HCT116 (cell line): Measurements from ENCODE around the gene COL18A1. TPM values are rescaled to one million over a fixed set of nuclear protein-coding genes. Genes with fewer than 3 reads are reported as not detected.
A peak's percentile ranks its signal among the peaks of the same experiment; 100 is the strongest.

Source experiments
- ATAC-seq: fragments of 200-7000 bp; cut with Tn5 transposase; 2 replicates; pipeline ENCODE4 v1.9.1; 2020; ENCODE audit warnings: mild to moderate bottlenecking, moderate library complexity
- BruUV-seq: library from RNA; stranded (reverse); fragments of 400-500 nt; replicated peaks from 2 replicates; lab custom pipeline; 2021; lab: Mats Ljungman, UMichigan
- CTCF ChIA-PET: fragments of 300-600 bp; sonication (Branson Sonifier 250); formaldehyde crosslinking; loops from one replicate; lab custom pipeline; 2021; ENCODE audit warnings: antibody characterized with exemption; lab: Charles Lee
- POLR2A ChIA-PET: fragments of 300-600, 350-600 bp; sonication (Branson Sonifier 250); formaldehyde crosslinking; loops from one replicate; lab custom pipeline; 2021; ENCODE audit warnings: antibody characterized with exemption; lab: Charles Lee
- RAD21 ChIA-PET, 2 experiments: fragments of 300-600 bp; sonication (Branson Sonifier 250); formaldehyde crosslinking; loops; one replicate each; lab custom pipeline; 2023; ENCODE audit warnings: low total read pairs in 2 of 2; ENCODE audit not compliant: uncharacterized antibody in 2 of 2, unreplicated experiment in 2 of 2, low non-redundant PET in 1 of 2; lab: Charles Lee
- DNase-seq: peaks from one replicate; pipeline ENCODE4 v3.0.0-alpha.2; 2010; ENCODE audit warnings: low read depth, low spot score
- H2AFZ ChIP-seq: fragments of 200-600 bp; shearing (Covaris generic), sonication (generic); 2 replicates; pipeline ENCODE4 v1.6.1; 2017; ENCODE audit warnings: low read depth, mixed run types, mixed read lengths, antibody characterized with exemption, low read length; ENCODE audit not compliant: poor library complexity, severe bottlenecking
- H3K27ac ChIP-seq: 2 replicates; pipeline ENCODE4 v1.5.1; 2012; ENCODE audit warnings: low read depth, low read length
- H3K27me3 ChIP-seq: fragments of 200-600 bp; sonication (generic); 2 replicates; pipeline ENCODE4 v1.6.1; 2016; ENCODE audit warnings: mixed run types, low read length, mixed read lengths; ENCODE audit not compliant: insufficient read depth
- H3K36me3 ChIP-seq, 2 experiments: fragments of 200-500 bp in 1 of 2; fragments of 200-600 bp in 1 of 2; sonication (Bioruptor generic) in 1 of 2; sonication (generic) in 1 of 2; 2 replicates each; pipeline versions ENCODE4 v1.5.1 to v1.6.1; 2014 to 2016; ENCODE audit warnings: low read length in 2 of 2, inconsistent platforms in 1 of 2, mixed read lengths in 1 of 2, mixed run types in 1 of 2; ENCODE audit not compliant: insufficient read depth in 2 of 2, control insufficient read depth in 1 of 2
- H3K4me1 ChIP-seq, 2 experiments: fragments of 200-600 bp in 1 of 2; sonication (generic) in 1 of 2; 2 replicates each; pipeline versions ENCODE4 v1.5.1 to v1.6.1; 2012 to 2017; ENCODE audit warnings: low read length in 2 of 2, inconsistent platforms in 1 of 2, mild to moderate bottlenecking in 1 of 2, mixed read lengths in 1 of 2, mixed run types in 1 of 2, moderate library complexity in 1 of 2; ENCODE audit not compliant: insufficient read depth in 2 of 2, control insufficient read depth in 1 of 2
- H3K4me2 ChIP-seq: fragments of 200-600 bp; sonication (generic); 2 replicates; pipeline ENCODE4 v1.6.1; 2017; ENCODE audit warnings: mixed run types, low read length, mixed read lengths
- H3K4me3 ChIP-seq, 2 experiments: fragments of 200-600 bp in 1 of 2; sonication (generic) in 1 of 2; replicated peaks in 1 of 2; 2 replicates each; pipeline ENCODE4 v1.5.1; 2011 to 2016; ENCODE audit warnings: low read length in 2 of 2, control low read depth in 1 of 2, low read depth in 1 of 2, mild to moderate bottlenecking in 1 of 2, mixed read lengths in 1 of 2, mixed run types in 1 of 2
- H3K79me2 ChIP-seq: fragments of 200-600 bp; sonication (generic); 2 replicates; pipeline ENCODE4 v1.6.1; 2017; ENCODE audit warnings: mild to moderate bottlenecking, mixed run types, low read length, moderate library complexity, mixed read lengths; ENCODE audit not compliant: insufficient read depth
- H3K9ac ChIP-seq: fragments of 200-600 bp; sonication (generic); 2 replicates; pipeline ENCODE4 v1.6.1; 2016; ENCODE audit warnings: low read length, mixed read lengths
- H3K9me2 ChIP-seq: fragments of 200-600 bp; sonication (generic), shearing (Covaris generic); 2 replicates; pipeline ENCODE4 v1.6.1; 2017; ENCODE audit warnings: mixed run types, mild to moderate bottlenecking, moderate library complexity; ENCODE audit not compliant: insufficient read depth
- H3K9me3 ChIP-seq, 2 experiments: fragments of 200-500 bp in 1 of 2; fragments of 200-600 bp in 1 of 2; sonication (Bioruptor generic) in 1 of 2; sonication (generic) in 1 of 2; 2 replicates each; pipeline ENCODE4 v1.6.1; 2014 to 2017; ENCODE audit warnings: low read length in 2 of 2, mixed read lengths in 2 of 2, inconsistent platforms in 1 of 2, low read depth in 1 of 2, mild to moderate bottlenecking in 1 of 2, mixed run types in 1 of 2, moderate library complexity in 1 of 2; ENCODE audit not compliant: control insufficient read depth in 1 of 2, insufficient read depth in 1 of 2
- H4K20me1 ChIP-seq: fragments of 200-600 bp; sonication (generic), shearing (Covaris generic); 2 replicates; pipeline ENCODE4 v1.6.1; 2017; ENCODE audit warnings: mixed run types, mild to moderate bottlenecking, moderate library complexity; ENCODE audit not compliant: insufficient read depth
- CEBPB ChIP-seq: IDR thresholded peaks from 2 replicates; pipeline ENCODE4 v1.6.1; 2012; ENCODE audit warnings: low read depth
- EGR1 ChIP-seq: IDR thresholded peaks from 2 replicates; pipeline ENCODE4 v1.6.1; 2012; ENCODE audit warnings: low read depth
- ELF1 ChIP-seq: IDR thresholded peaks from 2 replicates; pipeline ENCODE4 v1.6.1; 2012; ENCODE audit warnings: low read depth, borderline replicate concordance
- EZH2 ChIP-seq: fragments of 200-600 bp; sonication (generic); IDR thresholded peaks from 2 replicates; pipeline ENCODE4 v1.6.1; 2017; ENCODE audit warnings: antibody characterized with exemption, mixed run types
- FOSL1 ChIP-seq: IDR thresholded peaks from 2 replicates; pipeline ENCODE4 v1.6.1; 2012; ENCODE audit warnings: low read depth
- JUND ChIP-seq: IDR thresholded peaks from 2 replicates; pipeline ENCODE4 v1.6.1; 2012
- POLR2AphosphoS5 ChIP-seq: IDR thresholded peaks from 2 replicates; pipeline ENCODE4 v1.6.1; 2011; ENCODE audit warnings: mild to moderate bottlenecking, low read depth, low read length, moderate library complexity
- SRF ChIP-seq: IDR thresholded peaks from 2 replicates; pipeline ENCODE4 v1.6.1; 2012; ENCODE audit warnings: low read depth
- TCF7L2 ChIP-seq: IDR thresholded peaks from 2 replicates; pipeline ENCODE4 v1.7.0; 2011; ENCODE audit warnings: borderline replicate concordance, inconsistent platforms; ENCODE audit not compliant: insufficient read depth, insufficient read length; ENCODE audit errors: extremely low read depth
- YY1 ChIP-seq: IDR thresholded peaks from 2 replicates; pipeline ENCODE4 v1.6.1; 2011; ENCODE audit warnings: low read length, low read depth, moderate library complexity, mild to moderate bottlenecking; ENCODE audit not compliant: insufficient replicate concordance; ENCODE audit errors: extremely low read depth
- ZFX ChIP-seq: fragments of 450-650 bp; IDR thresholded peaks from 2 replicates; pipeline ENCODE4 v1.6.1; 2017
- ZNF274 ChIP-seq: fragments of 200-500 bp; sonication (Bioruptor generic); IDR thresholded peaks from 2 replicates; pipeline ENCODE4 v1.6.1; 2014; ENCODE audit warnings: mild to moderate bottlenecking, low read depth, low read length, inconsistent platforms
- intact Hi-C: fragments of 100-400 bp; cut with micrococcal nuclease; formaldehyde crosslinking; loops from 2 replicates; pipeline ENCODE4 v1.10.0; 2022
- total RNA-seq: library from RNA; stranded (reverse); gene quantifications from one replicate; pipeline ENCODE4 v1.2.1, GENCODE V29; 2021; ENCODE audit not compliant: unreplicated experiment
- TF ChIP-seq, protein P1 (sequence below), 3 experiments: fragments of 200-600 bp in 1 of 3; sonication (generic) in 1 of 3; IDR thresholded peaks in 2 of 3; conservative IDR thresholded peaks in 1 of 3; 2 replicates each; pipeline ENCODE4 v1.5.1; 2012 to 2017; ENCODE audit warnings: low read depth in 2 of 3, low read length in 2 of 3, antibody characterized with exemption in 1 of 3, borderline replicate concordance in 1 of 3, control low read depth in 1 of 3, mild to moderate bottlenecking in 1 of 3, mixed read lengths in 1 of 3, mixed run types in 1 of 3, moderate library complexity in 1 of 3; ENCODE audit not compliant: insufficient read depth in 1 of 3
- TF ChIP-seq, protein P2 (sequence below): IDR thresholded peaks from 2 replicates; pipeline ENCODE4 v1.6.1; 2011; ENCODE audit warnings: mild to moderate bottlenecking, low read length, moderate library complexity; ENCODE audit not compliant: insufficient replicate concordance; ENCODE audit errors: extremely low read depth
- TF ChIP-seq, protein P3 (sequence below): IDR thresholded peaks from 2 replicates; pipeline ENCODE4 v1.6.1; 2012
- TF ChIP-seq, protein P4 (sequence below): IDR thresholded peaks from 2 replicates; pipeline ENCODE4 v1.6.1; 2012

COL18A1 gene
- total RNA-seq, 1 experiment from 2014 or later, result 59.5 TPM

DNA sequence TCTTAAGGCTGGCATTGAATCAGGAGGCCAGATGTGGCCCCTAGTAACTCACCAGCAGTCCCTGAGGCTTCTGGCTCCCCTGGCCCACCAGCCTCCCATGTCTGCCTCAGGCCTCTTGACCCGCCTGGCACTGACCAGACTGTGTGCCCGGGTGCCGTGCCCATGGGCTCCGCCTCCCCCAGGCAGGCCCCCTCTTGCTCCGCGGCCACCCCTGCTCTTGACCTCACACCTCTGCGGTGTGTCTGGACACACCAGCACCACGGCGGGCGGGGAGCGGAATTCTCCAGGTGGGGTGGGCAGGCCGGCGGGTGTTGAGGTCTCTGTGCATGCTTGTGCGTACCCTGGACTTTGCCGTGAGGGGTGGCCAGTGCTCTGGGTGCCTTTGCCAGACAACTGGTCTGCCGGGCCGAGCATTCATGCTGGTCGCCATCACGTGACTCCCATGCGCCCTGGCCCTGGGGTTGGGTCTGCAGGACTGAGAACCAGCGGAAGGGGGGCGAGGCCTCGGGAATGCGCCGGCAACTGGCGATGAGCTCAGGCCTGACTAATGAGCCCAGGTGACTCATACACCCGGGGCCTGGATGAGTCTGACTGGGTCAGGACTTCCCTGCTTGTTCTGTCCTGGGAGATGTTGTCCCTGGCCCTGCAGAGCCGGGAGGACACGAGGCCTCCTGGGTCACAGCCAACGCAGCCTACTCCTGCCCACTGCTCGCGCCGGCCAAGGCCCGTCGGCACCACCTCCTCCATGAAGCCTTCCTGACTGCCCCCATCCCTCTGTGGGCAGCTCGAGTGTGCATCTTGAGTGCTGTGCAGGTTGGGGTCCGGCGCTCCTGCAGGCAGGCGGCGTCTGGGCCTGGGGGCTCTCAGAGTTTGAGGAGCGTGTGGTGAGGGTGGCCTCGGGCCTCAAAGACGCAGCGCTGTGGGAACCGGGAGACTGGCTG is 22.6 kb downstream of the COL18A1 start:
- peak; percentile 67 for DNase-seq
- ATAC-seq, result peak; percentile 94
- TF ChIP-seq YY1, result no peak
- no peak for TF ChIP-seq ELF1
- TF ChIP-seq, protein P1, sequence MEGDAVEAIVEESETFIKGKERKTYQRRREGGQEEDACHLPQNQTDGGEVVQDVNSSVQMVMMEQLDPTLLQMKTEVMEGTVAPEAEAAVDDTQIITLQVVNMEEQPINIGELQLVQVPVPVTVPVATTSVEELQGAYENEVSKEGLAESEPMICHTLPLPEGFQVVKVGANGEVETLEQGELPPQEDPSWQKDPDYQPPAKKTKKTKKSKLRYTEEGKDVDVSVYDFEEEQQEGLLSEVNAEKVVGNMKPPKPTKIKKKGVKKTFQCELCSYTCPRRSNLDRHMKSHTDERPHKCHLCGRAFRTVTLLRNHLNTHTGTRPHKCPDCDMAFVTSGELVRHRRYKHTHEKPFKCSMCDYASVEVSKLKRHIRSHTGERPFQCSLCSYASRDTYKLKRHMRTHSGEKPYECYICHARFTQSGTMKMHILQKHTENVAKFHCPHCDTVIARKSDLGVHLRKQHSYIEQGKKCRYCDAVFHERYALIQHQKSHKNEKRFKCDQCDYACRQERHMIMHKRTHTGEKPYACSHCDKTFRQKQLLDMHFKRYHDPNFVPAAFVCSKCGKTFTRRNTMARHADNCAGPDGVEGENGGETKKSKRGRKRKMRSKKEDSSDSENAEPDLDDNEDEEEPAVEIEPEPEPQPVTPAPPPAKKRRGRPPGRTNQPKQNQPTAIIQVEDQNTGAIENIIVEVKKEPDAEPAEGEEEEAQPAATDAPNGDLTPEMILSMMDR (IDR thresholded peaks at IDR 0.05 in 2 of 3, conservative IDR thresholded peaks at IDR 0.05 in 1 of 3; ENCODE audit: borderline replicate concordance in 1 of 3, insufficient read depth in 1 of 3, low read depth in 2 of 3, low read length in 2 of 3), result no peak
- TF ChIP-seq, protein P2, sequence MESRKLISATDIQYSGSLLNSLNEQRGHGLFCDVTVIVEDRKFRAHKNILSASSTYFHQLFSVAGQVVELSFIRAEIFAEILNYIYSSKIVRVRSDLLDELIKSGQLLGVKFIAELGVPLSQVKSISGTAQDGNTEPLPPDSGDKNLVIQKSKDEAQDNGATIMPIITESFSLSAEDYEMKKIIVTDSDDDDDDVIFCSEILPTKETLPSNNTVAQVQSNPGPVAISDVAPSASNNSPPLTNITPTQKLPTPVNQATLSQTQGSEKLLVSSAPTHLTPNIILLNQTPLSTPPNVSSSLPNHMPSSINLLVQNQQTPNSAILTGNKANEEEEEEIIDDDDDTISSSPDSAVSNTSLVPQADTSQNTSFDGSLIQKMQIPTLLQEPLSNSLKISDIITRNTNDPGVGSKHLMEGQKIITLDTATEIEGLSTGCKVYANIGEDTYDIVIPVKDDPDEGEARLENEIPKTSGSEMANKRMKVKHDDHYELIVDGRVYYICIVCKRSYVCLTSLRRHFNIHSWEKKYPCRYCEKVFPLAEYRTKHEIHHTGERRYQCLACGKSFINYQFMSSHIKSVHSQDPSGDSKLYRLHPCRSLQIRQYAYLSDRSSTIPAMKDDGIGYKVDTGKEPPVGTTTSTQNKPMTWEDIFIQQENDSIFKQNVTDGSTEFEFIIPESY, result no peak
- TF ChIP-seq EGR1, result no peak
- TF ChIP-seq CEBPB, result no peak
- 0 out of 2 replicates have a peak, but pooled peaks have one; percentile 36 for TF ChIP-seq POLR2AphosphoS5
- no peak for TF ChIP-seq EZH2
- TF ChIP-seq, protein P3, sequence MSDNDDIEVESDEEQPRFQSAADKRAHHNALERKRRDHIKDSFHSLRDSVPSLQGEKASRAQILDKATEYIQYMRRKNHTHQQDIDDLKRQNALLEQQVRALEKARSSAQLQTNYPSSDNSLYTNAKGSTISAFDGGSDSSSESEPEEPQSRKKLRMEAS, result no peak
- no peak for TF ChIP-seq JUND
- no peak for TF ChIP-seq FOSL1
- no peak for TF ChIP-seq SRF
- TF ChIP-seq, protein P4, sequence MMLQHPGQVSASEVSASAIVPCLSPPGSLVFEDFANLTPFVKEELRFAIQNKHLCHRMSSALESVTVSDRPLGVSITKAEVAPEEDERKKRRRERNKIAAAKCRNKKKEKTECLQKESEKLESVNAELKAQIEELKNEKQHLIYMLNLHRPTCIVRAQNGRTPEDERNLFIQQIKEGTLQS, result no peak
- TF ChIP-seq ZNF274, result no peak
- peak; percentile 11 for TF ChIP-seq TCF7L2
- 0 out of 2 replicates have a peak, but pooled peaks have one; percentile 15 for TF ChIP-seq ZFX
- Histone ChIP-seq H3K4me1 (peaks cover 37 to 58% of the 10 kb centered on the region in 2 experiments), H3K9me3 (no peaks in the 10 kb centered on the region), H3K27me3 (no peaks in the 10 kb centered on the region), H3K9me2 (no peaks in the 10 kb centered on the region), H3K27ac (peak overlapping the region; percentile 52), H3K36me3 (0 out of 4 replicates have a peak, but pooled peaks cover 0 to 5% of the 10 kb centered on the region in 2 experiments), H3K79me2 (peaks cover 22% of the 10 kb centered on the region; the same call in 1 of the 2 replicates), H2AFZ (no peak overlapping the region), H3K4me2 (peak overlapping the region; percentile 87), H3K4me3 (peak overlapping the region; percentile 11 to 49; a peak in 3 of 4 replicates), H3K9ac (peak overlapping the region; percentile 57), H4K20me1 (no peaks in the 10 kb centered on the region)
- RAD21 ChIA-PET, result no interaction called here
- POLR2A ChIA-PET, result interaction anchor here (0.9 kb wide), 1 partner anchor 16 kb away, joined by 3 read pairs; no protein-coding TSS in a partner anchor
- no TSS peak for BruUV-seq
- CTCF ChIA-PET, result interaction anchor here (1.0 to 1.2 kb wide), 4 partner anchors 119 to 289 kb away, joined by 3 to 11 read pairs (median 4); partner anchors contain the start of gene POFUT2
- intact Hi-C loops, result no loop called here
